Mucosa of descending colon (tissue), 3 donors: ENCODE measurements around the gene ESAM. TPM values are rescaled to one million over a fixed set of nuclear protein-coding genes. Genes with fewer than 3 reads are reported as not detected.

Experiments used
- ATAC-seq: fragments of 200-7000 bp; cut with Tn5 transposase; one replicate; pipeline ENCODE4 v1.9.1; 2020; ENCODE audit warnings: mild to moderate bottlenecking, moderate library complexity
- DNase-seq, 3 donors: peaks; one replicate each; pipeline ENCODE4 v3.0.0-alpha.2; 2020
- H3K36me3 ChIP-seq: fragments of 200-600 bp; one replicate; pipeline ENCODE4 v1.8.0; 2021; ENCODE audit warnings: low read depth, mild to moderate bottlenecking
- H3K4me1 ChIP-seq: fragments of 200-600 bp; one replicate; pipeline ENCODE4 v1.8.0; 2021; ENCODE audit warnings: low read depth, mild to moderate bottlenecking
- H3K4me3 ChIP-seq: fragments of 200-600 bp; one replicate; pipeline ENCODE4 v1.8.0; 2021; ENCODE audit warnings: mild to moderate bottlenecking
- H3K9me3 ChIP-seq: fragments of 200-600 bp; one replicate; pipeline ENCODE4 v1.8.0; 2021; ENCODE audit warnings: mild to moderate bottlenecking
- CTCF ChIP-seq: fragments of 200-600 bp; IDR thresholded peaks from one replicate; pipeline ENCODE4 v1.8.0; 2022; ENCODE audit warnings: antibody characterized with exemption, mild to moderate bottlenecking
- intact Hi-C, 2 donors: fragments of 100-400 bp; cut with DNase I in 1 of 2; cut with micrococcal nuclease in 1 of 2; formaldehyde crosslinking; loops; one replicate each; pipeline versions ENCODE4 v1.11.0 to v1.11.1; 2022; cut with DNase I, micrococcal nuclease
- total RNA-seq, 3 donors: library from RNA; stranded (reverse); fragmentation: NEBNext Ultra II Directional in 2 of 3; extraction: Animal tissue kit (Norgen Biotek cat#: 25700) in 2 of 3; gene quantifications; one replicate each; pipeline versions ENCODE4 v1.2.1 to v1.2.4, GENCODE V29; 2021 to 2023
- donor health status: DM: no; HTN: no; CAD: no; lungs with moderate emphysema.
- donor health status: DM: no; HTN: no; CAD: no.
- donor health status: DM: no; HTN: yes; CAD: no.

ESAM gene
- total RNA-seq, 3 donors from 2014 or later = 7.7 to 11.5 (median 8.4) TPM

- Histone ChIP-seq H3K4me1 (peaks cover 14% of the 10 kb centered on the region), H3K4me3 (no peak overlapping the region), H3K9me3 (no peaks in the 10 kb centered on the region), H3K36me3 (no peaks in the 10 kb centered on the region)
- DNase-seq (no peak), ATAC-seq (no peak)
- intact Hi-C loops = no loop called here
- no peak for TF ChIP-seq CTCF
These were observed 42.6 kb downstream of the ESAM start for GRCh38 chr11:124719534-124719933.

GRCh38 chr11:124718801-124719200, 43.3 kb downstream of the ESAM start:
- Histone ChIP-seq H3K4me3 (no peak overlapping the region), H3K9me3 (no peaks in the 10 kb centered on the region), H3K36me3 (no peaks in the 10 kb centered on the region), H3K4me1 (peaks cover 11% of the 10 kb centered on the region)
- intact Hi-C loops = no loop called here
- ATAC-seq (no peak), DNase-seq (no peak)
- TF ChIP-seq CTCF = no peak

GRCh38 chr11:124717786-124718651, 44.1 kb downstream of the ESAM start:
- ATAC-seq (peak; percentile 59), DNase-seq (peak in 1 of 3 donors; percentile 32)
- no peak for TF ChIP-seq CTCF

GRCh38 chr11:124717421-124717785, 44.7 kb downstream of the ESAM start:
- H3K4me3 ChIP-seq = no peak overlapping the region
- peaks cover 11% of the 10 kb centered on the region for H3K4me1 ChIP-seq
- no peaks in the 10 kb centered on the region for H3K9me3 ChIP-seq
- TF ChIP-seq CTCF = no peak
- H3K36me3 ChIP-seq = no peaks in the 10 kb centered on the region
- DNase-seq (no peak), ATAC-seq (no peak)
- intact Hi-C loops = no loop called here

More at GRCh38 chr11:124717786-124718651, 44.1 kb downstream of the ESAM start:
- H3K4me3 ChIP-seq = no peak overlapping the region
- no peaks in the 10 kb centered on the region for H3K36me3 ChIP-seq
- peaks cover 11% of the 10 kb centered on the region for H3K4me1 ChIP-seq
- intact Hi-C loops = no loop called here
- no peaks in the 10 kb centered on the region for H3K9me3 ChIP-seq

- no peak for DNase-seq
- H3K9me3 ChIP-seq = no peaks in the 10 kb centered on the region
- no peak for TF ChIP-seq CTCF
- ATAC-seq = no peak
- H3K4me3 ChIP-seq = no peak overlapping the region
- intact Hi-C loops = no loop called here
- peaks cover 11% of the 10 kb centered on the region for H3K4me1 ChIP-seq
- no peaks in the 10 kb centered on the region for H3K36me3 ChIP-seq
These were observed 45.5 kb downstream of the ESAM start for GRCh38 chr11:124716591-124716990.
